Lower leg skin (tissue), 3 donors: Measurements from ENCODE around the gene CCZ1B.
"Not testable (repeated sequence)": the region's sequence is repeated elsewhere in the genome, so short reads cannot be mapped to it uniquely, and the experiment has no call there.

Experiments
- POLR2A ChIP-seq, 2 donors: fragments of 450-650 bp; IDR thresholded peaks; one replicate each; pipeline ENCODE4 v1.6.1; 2016 to 2017; ENCODE audit warnings: antibody characterized with exemption in 2 of 2, mild to moderate bottlenecking in 1 of 2, moderate library complexity in 1 of 2
- TF ChIP-seq, protein P1 (sequence below), 3 donors: fragments of 450-650 bp; IDR thresholded peaks; one replicate each; pipeline ENCODE4 v1.5.1; 2016; ENCODE audit warnings: antibody characterized with exemption in 3 of 3, mild to moderate bottlenecking in 3 of 3, moderate library complexity in 2 of 3

DNA sequence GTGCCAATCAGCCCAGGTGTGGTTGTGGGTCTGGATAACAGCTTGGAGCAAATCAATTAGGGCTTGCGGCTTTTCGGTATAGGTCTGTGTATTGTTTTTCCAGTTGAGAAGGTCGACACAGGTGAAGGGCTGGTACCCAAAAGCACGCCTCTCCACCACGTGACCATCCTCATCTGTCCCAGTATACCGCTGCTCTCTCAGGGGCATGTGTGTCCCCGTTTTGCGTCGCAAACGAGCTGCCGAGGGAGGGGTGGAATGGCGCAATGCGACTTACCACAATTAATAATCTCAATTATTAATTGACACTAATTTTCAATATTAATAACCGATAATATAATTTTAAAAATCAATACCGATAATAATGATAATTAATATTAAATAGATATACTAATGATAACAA lies 48.9 kb upstream of the CCZ1B start:
- not testable (repeated sequence) for TF ChIP-seq POLR2A (IDR thresholded peaks at IDR 0.05)
- TF ChIP-seq, protein P1, sequence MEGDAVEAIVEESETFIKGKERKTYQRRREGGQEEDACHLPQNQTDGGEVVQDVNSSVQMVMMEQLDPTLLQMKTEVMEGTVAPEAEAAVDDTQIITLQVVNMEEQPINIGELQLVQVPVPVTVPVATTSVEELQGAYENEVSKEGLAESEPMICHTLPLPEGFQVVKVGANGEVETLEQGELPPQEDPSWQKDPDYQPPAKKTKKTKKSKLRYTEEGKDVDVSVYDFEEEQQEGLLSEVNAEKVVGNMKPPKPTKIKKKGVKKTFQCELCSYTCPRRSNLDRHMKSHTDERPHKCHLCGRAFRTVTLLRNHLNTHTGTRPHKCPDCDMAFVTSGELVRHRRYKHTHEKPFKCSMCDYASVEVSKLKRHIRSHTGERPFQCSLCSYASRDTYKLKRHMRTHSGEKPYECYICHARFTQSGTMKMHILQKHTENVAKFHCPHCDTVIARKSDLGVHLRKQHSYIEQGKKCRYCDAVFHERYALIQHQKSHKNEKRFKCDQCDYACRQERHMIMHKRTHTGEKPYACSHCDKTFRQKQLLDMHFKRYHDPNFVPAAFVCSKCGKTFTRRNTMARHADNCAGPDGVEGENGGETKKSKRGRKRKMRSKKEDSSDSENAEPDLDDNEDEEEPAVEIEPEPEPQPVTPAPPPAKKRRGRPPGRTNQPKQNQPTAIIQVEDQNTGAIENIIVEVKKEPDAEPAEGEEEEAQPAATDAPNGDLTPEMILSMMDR (IDR thresholded peaks at IDR 0.05), result not testable (repeated sequence)
